AG04449 (cell line): ENCODE measurements around the gene DYNLT5.
"Not testable (repeated sequence)": the region's sequence is repeated elsewhere in the genome, so short reads cannot be mapped to it uniquely, and the experiment has no call there.

Experiments
- CTCF ChIA-PET: fragments of 350-600 bp; formaldehyde crosslinking; extraction: SDS; loops from one replicate; lab custom pipeline; 2021; ENCODE audit warnings: antibody characterized with exemption; lab: Yijun Ruan, JAX
- POLR2A ChIA-PET: fragments of 400-600, 350-600 bp; formaldehyde crosslinking; extraction: SDS; loops from one replicate; lab custom pipeline; 2020; ENCODE audit warnings: antibody characterized with exemption, inconsistent platforms; lab: Yijun Ruan, JAX
- DNase-seq: peaks from one replicate; pipeline ENCODE4 v3.0.0-alpha.2; 2010; ENCODE audit warnings: low read depth, low spot score
- H3K4me3 ChIP-seq: 2 replicates; pipeline ENCODE4 v1.5.1; 2011; ENCODE audit warnings: low read depth, mild to moderate bottlenecking, control low read depth, low read length
- TF ChIP-seq, protein P1 (sequence below): IDR thresholded peaks from one replicate; pipeline ENCODE4 v1.5.1; 2011; ENCODE audit warnings: mild to moderate bottlenecking, moderate library complexity, low read length, control low read depth, inconsistent platforms; ENCODE audit not compliant: insufficient read depth; ENCODE audit errors: missing control alignments

DYNLT5 gene

DNA sequence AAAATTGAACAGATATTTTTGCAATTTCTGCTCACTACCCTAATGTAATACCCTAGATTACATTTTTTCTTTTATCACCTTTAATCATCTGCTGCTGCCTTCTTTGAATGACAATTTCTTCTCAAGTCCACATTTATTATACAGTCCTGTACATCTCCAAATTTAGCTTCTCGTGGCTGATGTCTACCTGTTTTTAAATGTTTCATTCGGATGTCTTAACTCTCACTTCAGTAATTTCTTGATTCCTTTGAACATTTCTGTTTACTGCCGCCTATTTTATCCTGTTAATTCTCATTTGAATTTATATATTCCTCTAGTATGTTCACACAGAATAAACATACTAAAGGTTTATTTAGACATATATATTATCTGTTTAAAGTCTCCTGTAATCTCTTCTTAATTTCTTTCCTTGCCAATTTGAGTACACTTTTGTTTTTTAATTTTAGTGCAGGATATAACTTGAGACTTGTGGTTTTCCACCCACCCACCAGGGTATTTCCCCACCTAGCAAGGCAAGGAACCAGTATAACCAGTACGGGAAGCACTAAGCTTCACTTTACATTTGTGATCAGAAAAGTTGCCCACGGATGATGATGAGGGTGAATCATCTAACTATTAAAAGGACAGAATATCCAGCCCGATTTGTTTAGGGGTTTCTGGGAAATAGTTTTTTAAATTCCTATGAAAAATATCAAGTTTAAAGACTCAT is 36.1 kb downstream of the DYNLT5 start:
- CTCF ChIA-PET = no interaction called here

DNA sequence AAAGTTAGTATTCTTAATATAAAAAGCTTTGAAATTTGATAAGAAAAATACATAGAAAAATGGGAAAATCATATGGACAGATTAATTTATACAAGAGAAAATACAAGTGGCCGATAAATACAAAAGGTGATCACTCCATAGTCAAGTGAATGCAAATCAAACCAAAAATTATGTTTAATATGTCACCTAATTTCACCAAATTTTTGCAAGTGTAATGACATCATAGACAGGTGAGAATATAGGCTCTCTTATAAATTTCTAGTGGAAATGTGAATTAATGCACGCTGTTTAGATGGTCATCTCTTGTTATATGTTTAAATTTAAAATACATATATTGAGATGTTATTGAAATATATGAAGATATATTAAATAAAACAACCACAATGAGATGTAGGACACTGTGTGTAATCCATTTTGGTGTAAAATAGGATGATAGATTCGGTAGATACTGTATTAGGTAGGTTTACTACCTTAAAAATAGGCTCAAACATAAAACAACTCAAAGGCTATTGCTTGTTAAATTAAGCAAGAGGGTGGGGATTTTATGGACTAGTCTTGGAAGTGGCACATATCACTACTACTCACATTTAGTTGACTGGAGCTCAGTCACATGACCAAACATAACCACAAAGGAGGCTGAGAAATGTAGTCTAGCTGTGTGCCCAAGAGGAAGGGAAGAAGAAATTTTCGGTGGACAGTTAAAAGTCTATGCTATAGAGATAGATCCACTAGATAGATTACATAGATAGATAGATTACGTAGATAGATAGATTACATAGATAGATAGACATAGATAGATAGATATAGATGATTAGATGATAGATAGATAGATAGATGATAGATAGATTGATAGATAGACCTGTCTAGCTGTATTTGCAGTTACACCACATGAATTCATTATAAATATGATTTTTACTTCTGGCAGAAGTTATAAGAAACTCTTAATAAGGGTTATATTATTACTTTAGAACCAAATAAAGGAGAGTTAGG is 39.7 kb downstream of the DYNLT5 start:
- ChIA-PET CTCF (interaction anchor here (1.3 kb wide), 1 partner anchor 357 kb away, joined by 5 read pairs; no protein-coding TSS in a partner anchor), POLR2A (no interaction called here)
- no peak for DNase-seq
- no peak overlapping the region for H3K4me3 ChIP-seq
- TF ChIP-seq, protein P1, sequence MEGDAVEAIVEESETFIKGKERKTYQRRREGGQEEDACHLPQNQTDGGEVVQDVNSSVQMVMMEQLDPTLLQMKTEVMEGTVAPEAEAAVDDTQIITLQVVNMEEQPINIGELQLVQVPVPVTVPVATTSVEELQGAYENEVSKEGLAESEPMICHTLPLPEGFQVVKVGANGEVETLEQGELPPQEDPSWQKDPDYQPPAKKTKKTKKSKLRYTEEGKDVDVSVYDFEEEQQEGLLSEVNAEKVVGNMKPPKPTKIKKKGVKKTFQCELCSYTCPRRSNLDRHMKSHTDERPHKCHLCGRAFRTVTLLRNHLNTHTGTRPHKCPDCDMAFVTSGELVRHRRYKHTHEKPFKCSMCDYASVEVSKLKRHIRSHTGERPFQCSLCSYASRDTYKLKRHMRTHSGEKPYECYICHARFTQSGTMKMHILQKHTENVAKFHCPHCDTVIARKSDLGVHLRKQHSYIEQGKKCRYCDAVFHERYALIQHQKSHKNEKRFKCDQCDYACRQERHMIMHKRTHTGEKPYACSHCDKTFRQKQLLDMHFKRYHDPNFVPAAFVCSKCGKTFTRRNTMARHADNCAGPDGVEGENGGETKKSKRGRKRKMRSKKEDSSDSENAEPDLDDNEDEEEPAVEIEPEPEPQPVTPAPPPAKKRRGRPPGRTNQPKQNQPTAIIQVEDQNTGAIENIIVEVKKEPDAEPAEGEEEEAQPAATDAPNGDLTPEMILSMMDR = no peak

More for the DNA sequence above, 36.1 kb downstream of the DYNLT5 start:
- H3K4me3 ChIP-seq = no peak overlapping the region
- DNase-seq = no peak
- POLR2A ChIA-PET = no interaction called here
- TF ChIP-seq, protein P1 = no peak

DNA sequence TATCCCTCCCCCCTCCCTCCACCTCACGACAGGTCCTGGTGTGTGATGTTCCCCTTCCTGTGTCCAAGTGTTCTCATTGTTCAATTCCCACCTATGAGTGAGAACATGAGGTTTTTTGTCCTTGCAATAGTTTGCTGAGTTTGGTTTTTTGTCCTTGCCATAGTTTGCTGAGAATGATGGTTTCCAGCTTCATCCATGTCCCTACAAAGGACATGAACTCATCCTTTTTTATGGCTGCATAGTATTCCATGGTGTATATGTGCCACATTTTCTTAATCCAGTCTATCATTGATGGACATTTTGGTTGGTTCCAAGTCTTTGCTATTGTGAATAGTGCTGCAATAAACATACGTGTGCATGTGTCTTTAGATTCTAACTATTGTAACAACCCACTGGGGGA is 43.6 kb downstream of the DYNLT5 start:
- DNase-seq, H3K4me3 ChIP-seq, CTCF ChIA-PET, POLR2A ChIA-PET: not testable (repeated sequence)

DNA sequence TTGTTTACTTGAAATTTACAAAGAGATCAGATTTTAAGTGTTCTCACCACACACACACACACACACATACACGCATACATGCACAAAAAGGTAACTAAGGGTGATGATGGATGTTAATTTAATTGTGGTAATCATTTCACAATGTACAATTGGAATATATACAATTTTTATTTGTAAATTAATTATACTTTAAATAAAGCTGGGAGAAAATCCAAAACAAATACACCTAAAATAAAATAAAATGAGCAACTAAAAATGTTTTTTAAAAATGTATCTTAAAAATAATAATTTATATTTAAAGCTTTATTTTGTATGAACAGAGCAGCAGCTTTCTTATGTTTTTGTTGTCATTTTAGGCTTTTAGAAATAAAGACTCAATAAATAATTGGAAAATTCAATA is 57.0 kb downstream of the DYNLT5 start:
- TF ChIP-seq, protein P1 = no peak
- DNase-seq = no peak
- ChIA-PET CTCF (no interaction called here), POLR2A (no interaction called here)
- H3K4me3 ChIP-seq = no peak overlapping the region

DNA sequence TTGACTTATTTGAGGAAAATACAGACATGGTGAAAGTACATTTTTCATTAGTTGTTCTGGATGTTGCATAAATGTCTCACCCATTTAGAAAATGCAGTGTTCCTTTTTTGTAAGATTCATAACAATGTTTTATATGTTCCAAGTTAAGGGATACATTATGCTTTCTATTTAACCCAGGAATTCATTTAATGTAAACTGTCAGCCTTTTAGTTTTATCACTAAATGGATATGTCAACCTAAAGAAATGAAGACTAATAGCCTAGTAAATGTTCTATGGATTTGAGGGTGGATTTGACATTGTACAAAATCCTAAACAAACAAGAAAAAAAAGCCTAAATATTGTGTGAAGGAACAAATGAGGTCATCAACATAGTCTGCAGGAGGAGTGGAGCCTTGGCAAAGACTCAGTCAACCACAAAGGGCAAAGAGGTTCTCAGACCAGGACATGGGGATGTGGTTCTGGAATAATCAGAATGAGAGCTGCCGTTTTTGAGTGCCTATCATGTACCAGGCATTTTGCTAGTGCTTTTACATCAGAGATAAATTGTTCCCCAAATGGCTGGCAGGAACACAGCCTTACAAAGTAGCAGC is 57.6 kb downstream of the DYNLT5 start:
- TF ChIP-seq, protein P1 = no peak
- no peak for DNase-seq
- POLR2A ChIA-PET = no interaction called here
- H3K4me3 ChIP-seq = no peak overlapping the region
- CTCF ChIA-PET = no interaction called here

DNA sequence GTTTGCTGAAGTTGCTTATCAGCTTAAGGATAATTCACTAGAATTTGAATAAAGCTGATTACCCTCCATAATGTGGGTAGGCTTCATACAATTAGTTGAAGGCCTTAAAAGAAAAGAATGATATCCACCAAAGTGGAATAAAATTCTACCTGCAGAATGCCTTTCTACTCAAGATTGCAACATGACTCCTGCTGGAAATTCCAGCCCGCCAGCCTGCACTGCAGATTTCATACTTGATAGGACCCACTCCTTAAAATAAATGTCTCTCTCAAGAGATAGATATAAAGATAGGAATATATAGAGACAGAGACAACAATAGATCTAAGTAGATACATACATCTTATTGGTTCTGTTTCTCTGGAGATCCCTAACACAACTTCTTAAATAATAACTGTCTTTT is 72.5 kb downstream of the DYNLT5 start:
- TF ChIP-seq, protein P1 = no peak
- H3K4me3 ChIP-seq = no peak overlapping the region
- ChIA-PET POLR2A (no interaction called here), CTCF (no interaction called here)
- DNase-seq = no peak
